NCI-H1105 (cell line): Measurements from ENCODE around the gene CNTNAP1.
A peak's percentile ranks its signal among the peaks of the same experiment; 100 is the strongest.
"Not testable (repeated sequence)": the region's sequence is repeated elsewhere in the genome, so short reads cannot be mapped to it uniquely, and the experiment has no call there.

Experiments used
- DNase-seq: peaks from one replicate; lab custom pipeline; 2025; lab: John Stamatoyannopoulos, UW

The CNTNAP1 gene

GRCh38 chr17:42681976-42682721 is at the start of gene CNTNAP1:
TSS of gene CNTNAP1 (plus strand) at chr17:42682531. CDS start at chr17:42682830, 299 bp downstream.
- DNase-seq, result peak; percentile 39

DNA sequence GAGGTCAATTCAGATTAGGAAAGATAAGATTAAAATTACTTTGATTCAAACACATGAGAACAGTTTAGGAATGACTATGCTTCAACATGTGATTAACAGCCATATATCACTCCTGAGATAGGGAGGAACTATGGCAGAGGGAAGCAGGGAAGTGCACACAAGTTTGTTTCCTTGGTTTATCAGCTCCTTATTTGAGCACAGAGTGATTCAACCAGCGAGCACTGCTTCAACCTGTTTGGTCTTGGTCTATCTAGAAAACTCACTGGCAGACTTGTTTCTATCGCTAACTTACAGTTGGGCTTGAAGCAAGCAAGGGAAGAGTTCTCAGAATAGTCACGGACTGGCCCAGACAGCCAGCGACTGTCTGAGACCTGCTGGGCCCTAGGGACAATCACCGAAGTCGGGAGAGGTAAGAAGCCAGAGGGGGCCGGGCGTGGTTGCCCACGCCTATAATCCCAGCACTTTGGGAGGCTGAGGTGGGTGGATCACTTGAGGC is 49.3 kb upstream of the CNTNAP1 start:
- no peak for DNase-seq

- DNase-seq, result no peak
These were observed 42.7 kb upstream of the CNTNAP1 start for GRCh38 chr17:42639525-42640113.

DNA sequence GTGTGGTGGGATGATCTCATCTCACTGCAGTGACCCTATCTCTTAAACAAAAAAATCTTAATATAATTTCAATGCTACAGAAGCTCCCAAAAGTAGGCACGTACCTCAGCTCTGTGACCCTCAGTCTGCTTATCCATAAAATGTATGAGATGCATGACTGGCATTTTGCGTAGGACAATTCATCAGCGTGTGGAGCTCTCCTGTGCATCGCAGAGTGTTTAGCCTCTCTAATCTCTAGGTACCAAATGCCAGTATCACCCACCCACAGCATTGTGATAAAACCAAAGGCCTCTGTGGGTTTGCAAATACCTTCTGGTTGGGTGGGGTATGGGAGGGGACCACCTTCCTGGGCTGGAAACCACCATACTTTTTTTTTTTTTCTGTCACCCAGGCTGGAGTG is 42.2 kb upstream of the CNTNAP1 start:
- DNase-seq, result no peak

GRCh38 chr17:42642336-42642735 is 40.0 kb upstream of the CNTNAP1 start:
- DNase-seq, result peak; percentile 14

- DNase-seq, result no peak
These were observed 34.6 kb upstream of the CNTNAP1 start for GRCh38 chr17:42647778-42648177.

DNA sequence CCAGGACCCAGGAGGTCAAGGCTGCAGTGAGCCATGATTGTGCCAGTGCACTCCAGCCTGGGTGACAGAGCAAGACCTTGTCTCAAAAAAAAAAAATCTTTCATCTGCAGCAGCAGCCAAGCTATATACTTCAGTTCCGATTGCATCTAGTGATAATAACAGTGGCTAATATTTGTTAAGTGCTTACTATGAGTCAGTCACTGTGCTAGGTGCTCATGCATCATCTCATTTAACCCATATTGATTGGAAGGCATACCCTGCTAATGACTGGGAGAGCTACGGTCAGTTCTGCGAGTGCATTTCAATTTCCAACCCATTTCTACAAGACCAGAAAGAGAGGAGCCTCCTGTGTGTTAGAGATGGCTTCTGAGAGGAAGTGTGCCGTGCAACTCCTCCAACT is 30.9 kb upstream of the CNTNAP1 start:
- no peak for DNase-seq

- no peak for DNase-seq
These were observed 28.9 kb upstream of the CNTNAP1 start for GRCh38 chr17:42653179-42654124.

- no peak for DNase-seq
These were observed 26.8 kb upstream of the CNTNAP1 start for GRCh38 chr17:42655528-42655927.

DNA sequence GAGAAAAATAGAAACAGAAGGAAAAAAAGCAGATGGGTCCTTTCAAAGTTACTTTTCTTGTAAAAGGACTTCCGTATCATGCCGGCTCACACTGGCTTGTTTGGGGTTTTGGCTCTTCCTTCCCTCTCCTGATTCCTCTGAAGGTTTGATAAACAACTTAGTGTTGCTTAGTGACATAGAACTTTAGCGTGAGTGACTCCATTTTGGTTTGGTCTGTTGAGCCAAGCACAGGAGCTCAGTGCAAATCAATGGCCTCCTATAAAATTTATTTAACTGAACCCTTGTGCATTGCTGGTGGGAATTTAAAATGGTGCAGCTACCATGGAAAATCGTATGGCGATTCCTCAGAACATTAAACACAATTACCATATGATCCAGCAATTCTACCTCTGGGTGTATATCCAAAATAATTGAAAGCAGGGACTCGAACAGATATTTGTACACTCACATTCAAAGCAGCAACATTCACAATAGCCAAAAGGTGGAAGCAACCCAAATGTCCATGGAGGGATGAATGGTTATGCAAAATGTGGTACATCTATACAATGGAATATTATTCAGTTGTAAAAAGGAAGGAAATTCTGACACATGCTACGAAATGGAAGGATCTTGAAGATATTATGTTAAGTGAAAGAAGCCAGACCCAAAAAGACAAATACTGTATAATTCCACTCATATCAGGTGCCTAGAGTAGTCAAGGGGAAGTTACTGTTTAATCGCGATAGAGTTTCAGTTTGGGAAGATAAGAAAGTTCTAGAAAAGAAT is 24.3 kb upstream of the CNTNAP1 start:
- no peak for DNase-seq

DNA sequence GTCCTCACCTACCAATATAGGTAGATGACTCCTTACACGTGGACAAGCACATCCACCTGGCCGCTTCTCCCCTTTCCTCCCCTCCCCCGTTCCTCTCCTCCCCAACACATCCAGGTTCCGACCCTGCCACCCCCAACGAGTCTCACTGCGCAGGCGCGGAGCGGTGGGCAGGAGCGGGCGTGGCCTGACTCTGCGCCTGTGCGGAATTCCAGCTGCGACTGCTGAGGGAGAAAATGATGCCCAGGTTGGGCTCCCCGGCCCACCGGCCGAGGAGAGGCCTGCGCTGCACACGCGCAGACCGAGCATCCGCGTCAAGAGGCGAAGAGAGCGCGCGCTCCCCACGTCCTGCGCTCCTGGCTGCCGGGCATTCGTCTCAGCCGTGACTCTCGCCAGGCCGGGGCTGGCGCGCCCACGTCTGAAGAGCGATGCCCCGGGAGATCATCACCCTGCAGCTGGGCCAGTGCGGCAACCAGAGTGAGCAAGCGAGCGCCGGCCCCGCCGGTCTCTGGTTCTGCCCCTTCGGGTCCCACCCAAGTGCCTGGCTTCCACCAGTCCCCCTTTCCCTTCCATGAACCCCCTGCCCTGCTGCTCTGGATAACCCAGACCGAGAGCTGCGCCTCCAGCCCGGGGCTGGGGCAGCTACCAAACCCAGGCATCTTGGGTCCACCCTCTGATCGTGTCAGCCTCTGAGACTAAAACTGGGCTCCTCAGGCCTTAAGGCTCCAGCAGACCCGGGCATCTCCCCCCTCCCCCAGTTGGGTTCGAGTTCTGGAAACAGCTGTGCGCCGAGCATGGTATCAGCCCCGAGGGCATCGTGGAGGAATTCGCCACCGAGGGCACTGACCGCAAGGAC is 23.0 kb upstream of the CNTNAP1 start, which contains the start of gene TUBG2:
Gene TUBG2, plus strand, starts transcription at position 206 of the 853 bp plus-strand sequence. Its CDS starts 220 bp downstream, at position 426.
- DNase-seq, result peak; percentile 92

- not testable (repeated sequence) for DNase-seq
These were observed 22.4 kb upstream of the CNTNAP1 start for GRCh38 chr17:42659932-42660274.

DNA sequence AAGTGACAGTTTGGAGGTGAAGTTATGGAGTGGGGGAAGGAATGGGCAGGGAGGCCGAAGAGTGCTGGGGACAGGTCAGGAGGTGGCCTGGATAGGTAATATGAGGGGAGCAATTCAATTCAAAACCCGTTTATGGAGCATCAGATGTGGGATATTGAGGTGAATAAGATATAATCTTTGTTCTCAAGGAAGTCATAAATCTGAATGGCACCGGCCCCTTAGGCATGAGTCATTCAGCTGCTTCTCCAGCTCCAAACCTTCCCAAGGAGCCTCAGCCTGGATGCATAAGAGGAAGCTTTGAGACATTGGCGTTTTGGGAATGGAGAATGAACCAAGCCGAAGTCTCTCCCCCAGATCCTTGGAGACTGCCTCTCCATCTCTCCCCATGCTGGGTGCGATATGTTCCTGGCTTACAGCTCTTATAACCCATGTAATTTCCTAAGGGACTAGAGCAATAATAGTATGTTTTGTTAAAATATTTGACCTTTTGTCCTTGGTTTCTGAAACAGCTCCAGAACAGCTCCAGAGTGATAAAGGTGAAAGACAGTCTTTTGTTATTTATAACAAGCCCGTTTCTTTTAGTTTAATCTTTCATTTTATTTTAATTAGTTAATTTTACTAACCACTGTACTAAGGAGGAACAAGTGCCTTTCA is 21.5 kb upstream of the CNTNAP1 start:
- no peak for DNase-seq

- DNase-seq, result no peak
These were observed 16.7 kb upstream of the CNTNAP1 start for GRCh38 chr17:42665581-42666001.

- not testable (repeated sequence) for DNase-seq
These were observed 16.2 kb upstream of the CNTNAP1 start for GRCh38 chr17:42666126-42666525.

GRCh38 chr17:42667088-42667951 is 15.0 kb upstream of the CNTNAP1 start:
- no peak for DNase-seq

GRCh38 chr17:42669705-42669976 is 12.7 kb upstream of the CNTNAP1 start:
- no peak for DNase-seq

- no peak for DNase-seq
These were observed 12.1 kb upstream of the CNTNAP1 start for GRCh38 chr17:42669977-42670788.
